Stimulated activated CD8-positive, alpha-beta memory T cell treated with anti-CD3 and anti-CD28 coated beads, Interleukin-15, amount 100 ng/mL, for 24 hours (primary cell): ENCODE measurements around the gene LRRC8A.
"Not testable (repeated sequence)": the region's sequence is repeated elsewhere in the genome, so short reads cannot be mapped to it uniquely, and the experiment has no call there.

Experiments
- DNase-seq: peaks from one replicate; pipeline ENCODE4 v3.0.0-alpha.2; 2020; ENCODE audit warnings: low read depth

Gene LRRC8A

DNA sequence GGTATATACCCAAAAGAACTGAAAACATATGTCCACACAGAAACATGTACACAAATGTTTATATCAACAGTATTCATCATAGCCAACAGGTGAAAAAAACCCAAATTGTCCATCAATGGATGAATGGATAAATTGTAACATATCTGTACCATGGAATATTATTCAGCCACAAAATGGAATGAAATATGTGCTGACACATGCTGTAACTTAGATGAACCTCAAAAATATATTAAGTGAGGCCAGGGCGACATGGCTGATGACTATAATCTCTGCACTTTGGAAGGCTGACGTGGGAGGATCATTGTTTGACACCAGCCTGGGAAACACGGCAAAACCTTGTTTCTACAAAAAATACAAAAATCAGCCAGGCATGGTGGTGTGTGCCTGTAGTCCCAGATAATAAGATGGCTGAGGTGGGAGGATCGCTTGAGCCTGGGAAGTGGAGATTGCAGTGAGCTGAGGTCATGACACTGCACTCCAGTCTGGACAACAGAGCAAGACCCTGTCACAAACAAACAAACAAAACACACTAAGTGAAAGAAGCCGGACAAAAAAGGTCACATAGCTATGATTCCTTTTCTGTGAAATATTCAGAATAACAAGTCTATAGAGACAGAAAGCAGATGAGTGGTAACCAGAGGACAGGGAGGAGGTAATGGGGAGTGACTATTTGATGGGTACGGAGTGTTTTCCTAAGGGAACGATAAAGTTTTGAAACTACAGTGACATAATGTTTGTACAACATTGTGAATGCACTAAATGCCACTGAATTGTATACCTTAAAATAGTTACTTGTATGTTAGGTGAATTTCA, 11.6 kb upstream of the LRRC8A start:
- no peak for DNase-seq

DNA sequence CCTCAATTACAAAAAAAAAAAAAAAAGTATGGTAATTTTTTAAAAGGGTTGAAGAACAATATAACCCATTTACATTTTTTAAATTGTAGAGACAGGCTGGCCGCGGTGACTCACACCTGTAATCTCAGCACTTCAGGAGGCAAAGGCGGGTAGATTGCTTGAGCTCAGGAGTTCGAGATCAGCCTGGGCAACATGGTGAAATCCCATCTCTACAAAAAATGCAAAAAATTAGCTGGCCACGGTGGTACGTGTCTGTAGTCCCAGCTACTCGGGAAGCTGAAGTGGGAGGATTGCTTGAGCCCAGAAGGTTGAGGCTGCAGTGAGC, 11.0 kb upstream of the LRRC8A start:
- not testable (repeated sequence) for DNase-seq

DNA sequence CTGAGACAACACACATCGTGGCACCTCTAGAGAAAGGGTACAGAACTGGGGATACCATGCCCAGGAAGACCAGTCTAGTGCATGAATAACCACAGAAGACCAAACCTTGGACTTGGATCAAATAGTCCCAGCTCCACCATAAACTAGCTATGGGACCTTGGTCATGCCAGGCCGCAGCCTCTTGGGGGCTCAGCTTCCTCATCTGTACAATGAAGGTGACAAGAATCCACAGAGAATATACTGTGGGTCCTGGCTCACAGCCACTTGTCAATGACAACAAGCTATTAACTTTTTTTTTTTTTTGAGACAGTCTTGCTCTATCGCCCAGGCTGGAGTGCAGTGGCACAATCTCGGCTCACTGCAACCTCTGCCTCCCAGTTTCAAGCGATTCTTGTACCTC, 4.1 kb upstream of the LRRC8A start:
- DNase-seq = no peak

DNA sequence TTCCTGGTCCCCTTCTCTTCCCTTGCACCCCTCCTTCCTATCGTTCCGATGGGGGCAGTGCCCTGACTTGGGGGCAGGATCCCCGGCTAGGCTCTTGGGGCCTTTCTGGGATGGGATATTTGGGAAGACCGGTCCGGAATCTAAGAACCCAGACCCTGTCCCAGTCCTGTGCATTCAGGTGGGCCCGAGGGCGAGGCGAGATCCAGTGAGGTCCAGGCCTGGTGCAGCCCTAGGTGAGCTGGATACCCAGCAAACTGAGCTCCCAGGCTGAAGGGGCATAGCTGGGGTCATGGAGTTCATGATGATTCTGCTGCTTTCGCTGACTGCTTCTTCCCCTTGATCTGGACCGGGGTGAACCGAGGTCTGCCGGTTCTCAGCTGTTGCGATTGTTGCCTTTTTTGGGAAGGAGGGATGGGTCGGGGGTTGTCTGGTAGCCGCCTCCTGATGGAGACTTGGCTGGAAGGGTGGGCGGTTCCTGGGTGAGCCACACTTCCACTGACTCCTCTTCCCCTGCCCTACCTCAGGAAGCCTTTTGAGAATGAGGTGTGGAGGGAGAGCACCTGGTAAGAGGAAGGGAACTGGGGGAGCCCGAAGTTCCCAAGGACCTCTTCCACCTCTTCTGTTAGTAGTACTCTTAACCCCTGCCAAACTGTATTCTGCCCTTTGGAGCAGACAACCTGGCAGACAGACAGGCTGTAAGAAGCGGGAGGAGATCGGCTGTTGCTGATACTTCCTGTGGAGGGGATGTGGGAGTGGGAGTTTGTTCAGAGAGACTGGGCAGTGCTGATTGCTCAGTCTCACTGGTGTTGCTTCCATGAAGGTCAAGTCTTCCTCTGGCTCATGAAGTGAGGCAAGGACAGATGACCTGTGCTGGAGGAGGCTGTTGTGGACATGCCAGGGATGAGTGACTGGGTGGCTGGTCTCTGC, 1.0 kb downstream of the LRRC8A start:
- DNase-seq = no peak

DNA sequence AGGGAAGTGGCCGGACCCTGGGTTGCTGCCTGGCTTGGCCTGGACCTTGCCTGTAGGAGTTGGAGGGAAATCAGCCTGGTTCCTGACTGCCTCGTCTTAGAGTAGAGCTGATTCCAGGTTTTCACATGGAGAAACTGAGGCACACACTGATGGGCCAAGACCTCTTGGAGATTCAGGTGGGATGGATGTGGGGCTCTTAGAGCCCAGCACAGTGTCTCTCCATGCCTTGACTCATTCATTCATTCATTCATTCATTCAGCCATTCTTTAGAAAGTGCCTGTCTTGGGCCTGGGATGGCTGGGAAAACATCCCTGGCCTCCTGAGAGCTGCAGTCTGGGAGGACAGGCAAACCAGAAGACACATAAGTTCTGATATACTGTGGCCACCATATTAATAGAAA, 2.2 kb downstream of the LRRC8A start:
- no peak for DNase-seq

DNA sequence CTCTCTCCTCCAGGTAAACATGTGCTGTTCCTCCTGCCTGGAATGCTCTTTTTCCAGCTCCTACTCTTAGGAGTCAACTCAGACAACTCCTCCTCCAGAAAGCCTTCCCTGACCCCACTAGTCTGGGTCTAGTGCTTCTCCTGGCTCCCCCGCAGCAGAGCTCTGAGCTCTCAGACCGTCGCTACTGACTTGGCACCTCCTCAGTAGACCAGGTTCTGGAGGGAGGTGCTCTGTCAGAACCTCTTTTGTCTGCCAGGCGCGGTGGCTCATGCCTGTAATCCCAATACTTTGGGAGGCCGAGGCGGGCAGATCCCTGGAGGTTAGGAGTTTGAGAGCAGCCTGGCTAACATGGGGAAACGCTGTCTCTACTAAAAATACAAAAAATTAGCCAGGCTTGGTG, 3.4 kb downstream of the LRRC8A start:
- no peak for DNase-seq

DNA sequence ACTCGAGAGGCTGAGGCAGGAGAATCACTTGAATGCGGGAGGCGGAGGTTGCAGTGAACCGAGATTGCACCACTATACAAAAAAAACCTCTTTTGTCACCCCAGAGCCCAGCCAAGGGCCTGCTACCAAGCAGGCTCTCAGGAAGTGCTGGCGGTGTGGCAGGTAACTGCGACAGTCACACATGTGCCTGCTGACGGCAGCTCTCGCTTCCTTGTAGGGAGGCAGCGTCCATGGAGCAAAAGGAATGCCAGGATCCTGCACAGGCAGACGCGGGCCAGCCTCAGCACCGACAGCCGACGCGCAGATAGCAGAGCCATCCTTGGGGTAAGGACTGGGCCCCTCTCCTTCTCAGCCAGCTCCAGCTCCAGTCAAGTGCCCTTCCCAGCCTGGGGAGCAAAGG, 3.9 kb downstream of the LRRC8A start:
- DNase-seq = no peak

DNA sequence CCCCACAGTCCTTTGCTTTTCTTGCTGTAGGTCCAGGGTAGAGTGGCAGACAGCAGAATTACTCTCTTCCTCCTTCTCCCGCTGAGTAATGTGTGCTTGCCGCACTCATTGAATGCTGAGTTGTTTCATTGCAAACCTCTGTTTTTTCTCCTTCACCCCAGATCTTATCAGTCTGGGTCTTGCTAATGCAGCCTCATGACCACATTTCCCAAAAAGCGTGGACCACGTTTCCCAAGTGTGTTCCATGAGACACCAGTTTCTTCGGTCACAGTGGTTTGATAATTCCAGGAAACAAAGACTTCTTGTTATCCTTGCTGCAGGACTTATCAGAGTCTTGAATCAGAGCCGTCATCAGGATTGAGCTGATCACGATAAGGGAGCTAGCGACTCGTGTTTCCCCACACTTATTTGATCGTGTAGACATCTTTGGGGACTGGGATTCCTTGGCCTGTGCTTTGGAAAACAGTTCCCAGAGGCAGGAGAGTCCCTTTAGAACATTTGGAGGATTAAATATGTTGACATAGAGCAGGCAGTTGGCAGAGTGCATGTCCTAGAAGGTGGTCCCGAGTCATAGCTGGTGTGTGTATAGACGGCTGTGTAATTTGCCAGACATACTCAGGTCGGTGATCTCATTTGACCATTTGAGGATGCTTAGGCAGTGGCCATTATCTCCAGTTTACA, 4.4 kb downstream of the LRRC8A start:
- DNase-seq = no peak

DNA sequence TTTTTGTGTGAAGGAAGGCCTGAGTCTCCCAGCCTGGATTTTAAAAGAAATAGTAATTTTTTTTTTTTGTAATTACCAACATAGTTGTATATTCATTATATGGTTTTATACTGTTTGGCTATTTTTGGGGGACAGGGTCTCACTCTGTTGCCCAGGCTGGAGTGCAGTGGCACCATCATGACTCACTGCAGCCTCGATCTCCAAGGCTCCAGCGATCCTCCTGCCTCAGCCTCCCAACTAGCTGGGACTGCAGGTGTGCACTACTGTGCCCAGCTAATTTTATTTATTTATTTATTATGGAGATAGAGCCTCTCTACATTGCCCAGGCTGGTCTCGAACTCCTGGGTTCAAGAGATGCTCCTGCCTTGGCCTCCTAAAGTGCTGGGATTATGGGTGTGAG, 5.1 kb downstream of the LRRC8A start:
- DNase-seq = no peak

DNA sequence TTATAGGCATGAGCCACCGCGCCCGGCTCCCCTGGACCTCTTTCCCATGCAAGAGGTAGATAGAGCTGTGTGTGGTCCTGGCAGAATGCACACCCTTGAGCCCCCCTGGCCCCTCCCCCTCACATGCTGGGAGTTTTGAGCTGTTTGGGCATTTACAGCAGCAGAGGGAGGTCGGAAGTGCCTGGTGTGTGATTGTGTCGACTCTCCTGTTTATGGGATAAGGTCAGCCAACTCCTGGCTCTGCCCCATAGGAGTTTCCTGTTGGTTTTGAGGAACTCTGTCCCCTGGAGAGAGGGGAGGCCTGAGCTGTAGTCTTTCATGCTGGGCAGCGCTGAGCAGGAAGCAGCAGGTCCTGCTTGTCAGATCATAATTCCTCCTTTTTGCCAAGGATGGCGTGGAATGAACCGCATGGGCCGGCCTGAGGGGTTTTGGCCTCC, 6.0 kb downstream of the LRRC8A start:
- DNase-seq = no peak

DNA sequence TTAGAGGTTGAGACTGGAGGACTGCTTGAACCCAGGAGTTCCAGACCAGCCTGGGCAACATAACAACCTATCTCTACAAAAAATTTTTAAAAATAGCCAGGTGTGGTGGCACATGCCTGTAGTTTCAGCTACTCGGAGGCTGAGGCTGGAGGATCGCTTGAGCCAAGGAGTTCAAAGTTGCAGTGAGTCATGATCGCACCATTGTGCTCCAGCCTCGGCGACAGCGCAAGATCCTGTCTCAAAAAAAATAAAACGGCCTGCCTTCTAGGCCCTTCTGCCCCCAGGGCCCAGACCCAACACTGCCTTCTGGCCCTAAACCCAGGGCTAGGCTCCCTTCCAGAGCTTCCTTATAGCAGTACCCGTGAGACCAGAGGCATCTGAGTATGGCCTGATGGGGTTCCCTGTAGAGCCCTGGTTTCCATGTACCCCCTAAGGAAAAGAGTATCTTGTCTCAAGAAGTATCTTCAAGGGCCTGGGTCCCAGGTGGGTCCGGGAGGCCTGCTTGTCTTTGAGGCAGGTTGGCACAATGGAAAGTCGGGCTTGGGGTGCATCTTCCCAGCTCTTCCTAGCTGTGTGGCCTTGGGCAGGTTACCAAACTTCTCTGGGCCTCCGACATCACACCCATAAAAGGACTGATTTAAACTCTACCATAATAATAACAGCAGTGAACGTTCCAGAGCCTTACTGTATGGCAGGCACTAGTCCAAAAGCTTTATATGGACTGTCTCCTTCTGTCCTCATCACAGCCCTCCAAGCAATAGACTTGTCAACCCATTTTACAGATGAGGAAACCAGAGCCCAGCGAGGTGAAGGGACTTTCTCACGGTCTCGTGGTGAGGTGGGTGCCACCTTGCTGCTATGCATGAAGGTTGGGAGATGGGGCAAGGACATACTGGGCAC, 9.6 kb downstream of the LRRC8A start:
- no peak for DNase-seq

DNA sequence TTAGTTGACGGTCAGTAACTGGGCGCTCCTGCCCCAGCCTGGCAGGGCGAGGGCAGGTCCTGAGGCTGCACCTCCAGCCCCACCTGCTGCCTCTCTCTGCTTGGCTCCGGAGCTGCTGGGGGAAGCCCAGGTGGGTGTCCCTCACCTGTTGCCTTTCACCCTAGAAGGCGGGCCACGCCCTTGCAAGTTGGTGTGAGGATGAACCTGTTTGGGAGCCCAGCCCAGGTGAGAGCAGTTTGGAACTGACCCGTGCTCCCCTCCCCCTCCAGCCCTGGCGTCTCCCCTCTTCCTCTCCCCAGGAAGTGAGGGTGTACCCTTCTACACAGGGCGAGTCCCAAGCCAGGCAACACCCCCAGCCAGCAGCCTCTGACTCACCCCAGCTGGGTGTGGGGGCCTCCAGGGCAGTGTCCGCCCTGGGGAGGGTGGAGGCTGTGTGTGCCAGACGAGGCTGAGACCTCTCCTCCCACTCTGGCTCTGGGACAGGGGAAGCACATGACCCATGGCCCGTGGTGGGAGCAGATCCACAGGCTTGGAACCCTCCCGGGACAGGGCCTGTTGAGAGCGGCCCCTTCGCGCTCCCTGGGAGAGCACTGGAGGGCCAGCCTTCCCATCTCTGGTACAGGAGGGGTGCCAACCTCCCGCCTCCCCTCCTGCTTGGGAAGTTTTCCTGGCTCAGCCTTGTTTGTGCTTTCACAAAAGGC, 10.4 kb downstream of the LRRC8A start:
- DNase-seq = no peak

DNA sequence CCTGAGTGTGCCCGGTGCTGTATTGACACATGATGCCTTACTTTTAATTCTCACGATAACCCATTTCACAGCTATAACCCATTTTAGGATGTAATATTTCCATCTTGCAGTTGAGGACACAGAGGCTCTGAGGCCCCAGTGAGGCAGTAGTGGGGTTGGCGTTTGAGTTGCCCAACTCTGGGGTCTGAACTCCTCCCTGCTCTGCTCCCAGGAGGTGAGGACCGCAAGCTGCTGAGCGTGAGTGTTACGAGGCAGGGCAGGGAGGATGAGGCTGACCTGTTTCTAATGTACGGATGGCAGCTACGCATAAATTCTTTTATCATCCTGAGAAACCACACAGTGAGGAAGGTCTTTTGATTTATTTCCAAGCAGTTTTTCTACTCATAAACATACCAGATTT, 11.4 kb downstream of the LRRC8A start:
- no peak for DNase-seq

DNA sequence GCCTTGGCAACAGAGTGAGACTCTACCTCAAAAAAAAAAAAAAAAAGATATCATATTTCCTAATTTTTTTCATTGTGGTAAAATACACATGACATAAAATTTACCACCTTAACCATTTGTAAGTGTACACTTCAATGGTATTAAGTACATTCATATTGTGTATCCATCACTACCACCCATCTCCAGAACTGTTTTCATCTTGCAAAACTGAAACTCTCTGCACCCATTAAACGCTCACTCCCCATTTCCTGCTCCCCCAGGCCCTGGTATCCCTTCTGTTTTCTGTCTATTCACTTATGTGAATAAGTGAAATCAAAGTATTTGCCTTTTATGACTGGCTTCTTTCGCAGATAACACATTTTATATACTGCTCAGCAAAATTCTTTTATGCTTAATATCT, 12.8 kb downstream of the LRRC8A start:
- DNase-seq = no peak

DNA sequence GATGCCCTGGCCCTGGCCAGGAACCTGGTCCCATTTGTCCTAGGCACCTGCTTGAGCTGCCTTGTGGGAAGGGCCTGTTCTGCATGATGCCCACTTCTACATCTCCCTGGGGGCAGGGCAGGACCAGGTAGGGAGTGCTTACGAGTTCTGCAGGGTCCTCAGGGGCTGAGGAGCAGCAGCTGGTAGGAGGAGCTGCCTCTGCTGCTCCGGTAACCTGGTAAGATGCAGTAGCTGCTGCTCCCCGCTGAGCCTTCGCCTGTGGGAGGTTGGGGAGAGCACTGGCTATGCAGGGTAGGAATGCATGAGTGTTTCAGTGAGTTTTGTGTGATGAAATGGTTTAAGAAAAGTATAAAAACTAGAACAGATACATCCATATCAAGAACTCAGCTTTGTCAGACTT, 13.6 kb downstream of the LRRC8A start:
- no peak for DNase-seq

DNA sequence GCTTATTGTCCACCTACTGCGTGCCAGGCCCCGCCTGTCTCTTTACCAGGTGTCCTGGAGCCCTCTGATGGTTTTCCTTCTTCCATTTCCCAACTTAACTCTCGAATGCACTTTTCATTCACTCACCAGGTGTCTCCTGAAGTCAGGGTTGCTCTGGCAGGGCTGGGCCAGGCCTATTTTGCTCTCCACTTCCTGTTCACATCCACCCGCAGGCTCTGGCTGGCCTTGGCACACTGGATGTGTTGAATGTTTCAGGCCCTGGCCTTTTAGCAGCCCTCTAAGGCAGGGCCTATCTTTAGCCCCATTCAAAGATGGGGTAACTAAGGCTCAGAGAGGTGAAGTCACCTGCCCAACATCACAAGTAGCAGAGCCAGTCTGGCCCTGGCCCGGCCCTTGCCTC, 16.4 kb downstream of the LRRC8A start:
- DNase-seq = no peak

DNA sequence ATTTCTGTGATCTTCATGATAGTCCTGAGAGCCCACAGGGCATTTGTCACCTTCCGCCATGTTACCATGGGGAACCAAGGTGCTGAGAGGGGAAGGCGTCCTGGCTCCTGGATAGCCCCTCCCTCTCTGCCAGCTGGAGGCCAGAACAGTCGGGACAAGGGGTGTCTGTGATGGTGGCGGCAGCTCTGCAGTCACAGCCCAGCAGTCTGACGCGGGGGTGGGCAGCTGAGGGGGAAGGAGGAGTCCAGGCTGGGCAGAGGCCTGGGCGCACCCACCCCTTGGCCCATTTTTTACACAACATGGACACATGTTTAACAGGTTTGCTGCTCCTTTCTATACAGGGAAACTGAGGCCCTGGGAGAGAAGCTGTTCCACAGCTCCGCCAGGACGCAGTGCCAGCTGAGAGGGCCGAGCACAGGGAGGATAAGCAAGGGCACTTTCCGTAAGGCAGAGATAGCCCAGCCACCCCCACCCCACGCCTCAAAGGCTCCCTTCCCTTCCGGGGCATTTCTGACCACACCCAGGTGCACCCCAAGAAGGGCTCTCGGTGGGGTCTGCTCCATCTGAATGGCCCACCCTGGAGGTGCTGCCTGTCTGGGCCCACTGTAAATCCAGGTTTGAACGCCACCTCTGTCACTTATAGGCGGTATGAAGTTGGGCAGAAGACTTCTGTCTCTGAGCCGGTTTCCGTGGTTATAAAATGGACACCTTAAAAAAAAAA, 17.1 kb downstream of the LRRC8A start:
- no peak for DNase-seq

DNA sequence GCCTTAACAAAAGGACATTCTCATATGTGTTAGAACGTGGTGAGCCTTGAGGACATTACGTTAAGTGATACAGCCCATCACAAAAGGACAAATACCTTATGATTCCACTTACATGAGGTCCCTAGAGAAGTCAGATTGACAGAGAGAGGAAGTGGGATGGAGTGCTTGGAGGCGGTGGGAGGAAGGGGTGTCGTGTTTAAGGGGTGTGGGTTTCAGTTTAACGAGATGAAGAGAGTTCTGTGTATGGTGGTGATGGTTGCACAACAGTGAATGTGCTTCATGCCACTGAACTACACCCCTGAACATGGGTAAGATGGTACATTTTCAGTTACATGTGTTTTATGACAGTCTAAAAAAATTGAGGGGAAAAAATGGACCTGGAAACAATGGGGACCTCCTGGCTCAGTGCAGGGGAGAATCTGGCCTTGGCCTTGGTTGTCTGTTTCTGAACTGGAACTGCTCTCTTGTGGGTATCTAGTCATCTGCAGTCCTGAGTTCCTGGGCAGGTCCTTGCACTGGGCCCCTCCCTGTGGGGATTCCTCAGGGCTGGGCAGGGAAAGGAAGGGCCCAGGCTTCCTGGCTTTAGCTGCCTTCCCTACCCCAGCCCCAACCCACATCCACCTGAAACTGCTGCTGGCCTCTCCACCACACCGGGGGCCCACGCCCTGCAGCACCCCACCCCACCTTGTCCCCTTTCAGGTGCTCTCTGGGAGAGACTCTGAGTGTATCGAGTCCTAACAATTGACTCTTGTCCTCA, 17.8 kb downstream of the LRRC8A start:
- DNase-seq = no peak

DNA sequence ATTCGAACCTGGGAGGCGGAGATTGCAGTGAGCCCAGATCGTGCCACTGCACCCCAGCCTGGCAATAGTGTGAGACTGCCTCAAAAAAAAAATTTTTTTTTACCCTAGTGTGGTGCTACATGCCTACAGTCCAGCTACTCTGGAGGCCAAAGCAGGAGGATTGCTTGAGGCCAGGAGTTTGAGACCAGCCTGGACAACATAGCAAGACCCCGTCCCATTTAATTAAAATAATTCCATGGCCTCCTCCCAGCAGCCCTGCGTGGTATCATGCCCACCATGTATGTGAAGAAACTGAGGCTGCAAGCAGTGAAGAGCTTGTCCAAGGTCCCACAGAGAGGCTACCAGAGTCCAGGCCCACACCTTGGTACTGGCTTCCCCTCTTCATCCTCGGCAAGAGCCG, 19.4 kb downstream of the LRRC8A start:
- no peak for DNase-seq

DNA sequence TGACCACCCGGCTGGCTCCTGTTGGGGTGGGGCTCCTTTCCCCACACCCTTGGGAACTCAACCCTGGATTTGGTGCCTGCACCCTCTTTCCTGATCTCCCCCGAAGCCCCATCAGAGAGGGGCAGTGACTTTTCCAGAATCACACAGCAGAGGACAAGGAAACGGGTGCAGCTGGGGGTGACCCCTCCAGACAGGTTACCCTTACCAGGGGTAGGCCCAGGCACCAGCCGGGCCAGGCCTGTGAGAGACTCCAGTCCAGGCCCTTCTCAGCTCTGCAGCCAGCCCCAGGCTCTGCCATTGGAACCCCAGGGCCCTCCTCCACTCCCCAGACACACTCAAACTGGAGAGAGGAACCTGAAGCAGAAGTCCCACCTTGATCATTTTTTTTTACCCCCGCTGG, 19.9 kb downstream of the LRRC8A start:
- no peak for DNase-seq
